ENCODE data around the gene CCDC190. TPM values are rescaled to one million over a fixed set of nuclear protein-coding genes. Genes with fewer than 3 reads are reported as not detected.
"Not testable (repeated sequence)": the region's sequence is repeated elsewhere in the genome, so short reads cannot be mapped to it uniquely, and the experiment has no call there.

Gene CCDC190
- total RNA-seq, 1 experiment from 2014 or later, result not detected

- DNase-seq (ENCODE audit: low spot score), result no peak
Observed at GRCh38 chr1:162835157-162835899, 25.6 kb downstream of the CCDC190 start.

GRCh38 chr1:162832470-162832869 is 28.5 kb downstream of the CCDC190 start:
- no peak for DNase-seq (ENCODE audit: low spot score)

GRCh38 chr1:162829268-162829667 is 31.7 kb downstream of the CCDC190 start:
- no peak for DNase-seq (ENCODE audit: low spot score)

GRCh38 chr1:162823771-162824525 is 37.0 kb downstream of the CCDC190 start:
- no peak for DNase-seq (ENCODE audit: low spot score)

GRCh38 chr1:162823231-162823630 is 37.7 kb downstream of the CCDC190 start:
- no peak for DNase-seq (ENCODE audit: low spot score)

- DNase-seq (ENCODE audit: low spot score), result no peak
Observed at GRCh38 chr1:162822391-162823200, 38.4 kb downstream of the CCDC190 start.

GRCh38 chr1:162818666-162819065 is 42.3 kb downstream of the CCDC190 start:
- DNase-seq (ENCODE audit: low spot score), result not testable (repeated sequence)

GRCh38 chr1:162818136-162818535 is 42.8 kb downstream of the CCDC190 start:
- DNase-seq (ENCODE audit: low spot score), result not testable (repeated sequence)

- DNase-seq (ENCODE audit: low spot score), result not testable (repeated sequence)
Observed at GRCh38 chr1:162812357-162812756, 48.6 kb downstream of the CCDC190 start.

- DNase-seq (ENCODE audit: low spot score), result not testable (repeated sequence)
Observed at GRCh38 chr1:162807503-162807902, 53.5 kb downstream of the CCDC190 start.

Other genes with a start within 250 kb of the CCDC190 start
- gene DDR2, start 228.7 kb downstream of the CCDC190 start, total RNA-seq (2014; rRNA removed; shearing (Covaris generic)), result 35.5 and 36.5 TPM in 2 replicates
- gene HSD17B7, start 70.5 kb downstream of the CCDC190 start, total RNA-seq (2014; rRNA removed; shearing (Covaris generic)), result 17.1 and 17.5 TPM in 2 replicates
- gene RGS4, start 208.2 kb upstream of the CCDC190 start, total RNA-seq (2014; rRNA removed; shearing (Covaris generic)), result 0.25 and 0.31 TPM in 2 replicates

Measured in H4 (cell line).